ENCODE measurements around the gene NCKAP5. TPM values are rescaled to one million over a fixed set of nuclear protein-coding genes. Genes with fewer than 3 reads are reported as not detected.

The NCKAP5 gene
- total and polyA plus RNA-seq, 2 of the 8 experiments (the other 6 are each of a cell fraction or from before 2014, with no cell fraction given): 0.27 to 0.86 TPM

DNA sequence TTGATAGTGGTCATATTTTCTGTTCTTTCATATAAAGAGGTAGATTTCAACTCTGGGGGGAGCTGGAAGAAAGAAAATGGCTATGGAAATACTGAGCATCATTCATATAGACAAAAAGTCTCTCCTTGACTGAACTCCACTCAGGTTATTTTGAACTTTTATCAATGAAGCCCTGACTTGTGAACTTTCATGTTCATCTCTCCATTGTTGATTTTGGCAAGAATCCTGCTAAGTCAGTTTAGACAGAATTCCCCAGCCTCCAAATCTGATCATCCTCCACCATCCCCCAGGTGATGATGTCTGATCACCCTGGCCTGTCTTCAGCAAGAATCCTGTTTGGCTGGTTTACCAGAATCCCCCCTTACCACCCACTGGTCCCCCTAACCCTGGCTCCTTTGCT is 395.0 kb downstream of the NCKAP5 start:
- ChIA-PET CTCF (ENCODE audit: partially characterized antibody) (no interaction called here), POLR2A (ENCODE audit: partially characterized antibody) (no interaction called here)
- H4K91ac ChIP-seq (replicated peaks; ENCODE audit: insufficient read length, low read length): no peak overlapping the region
- H3K4ac ChIP-seq (replicated peaks; ENCODE audit: insufficient read length, low read depth, low read length): no peak overlapping the region
- no peak overlapping the region for H2AK5ac ChIP-seq (ENCODE audit: low read depth, low read length)
- H3K14ac ChIP-seq (ENCODE audit: insufficient read length): no peak overlapping the region
- no peak overlapping the region for H2BK5ac ChIP-seq (ENCODE audit: low read depth, low read length)
- no peaks in the 10 kb centered on the region for H3K79me1 ChIP-seq (ENCODE audit: low read depth, low read length)
- no peak overlapping the region for H2BK15ac ChIP-seq (ENCODE audit: low read length)
- H3K4me1 ChIP-seq (replicated peaks in 1 of 4; ENCODE audit: control insufficient read depth in 3 of 4, insufficient read depth in 4 of 4, low read length in 3 of 4): no peaks in the 10 kb centered on the region
- no peaks in the 10 kb centered on the region for H3K27me3 ChIP-seq (replicated peaks in 1 of 4; ENCODE audit: control insufficient read depth in 3 of 4, extremely low read depth in 1 of 4, insufficient read depth in 3 of 4, low read length in 3 of 4)
- no peak overlapping the region for H3K56ac ChIP-seq (replicated peaks; ENCODE audit: insufficient read length, low read depth, low read length)
- H2BK120ac ChIP-seq (replicated peaks; ENCODE audit: low read depth, low read length): no peak overlapping the region
- no peaks in the 10 kb centered on the region for H3K79me2 ChIP-seq (ENCODE audit: control insufficient read depth in 1 of 2, insufficient read depth in 2 of 2, low read length in 2 of 2)
- H4K8ac ChIP-seq (ENCODE audit: extremely low read depth, insufficient read depth, low read length): no peak overlapping the region
- no peak overlapping the region for H3K23ac ChIP-seq (ENCODE audit: insufficient read length)
- no peaks in the 10 kb centered on the region for H3K36me3 ChIP-seq (ENCODE audit: control insufficient read depth in 2 of 4, insufficient read depth in 4 of 4, low read length in 3 of 4)
- no peak overlapping the region for H3K4me3 ChIP-seq (ENCODE audit: extremely low read depth in 1 of 4, insufficient read depth in 2 of 4, low read depth in 3 of 4, low read length in 4 of 4)
- H3K9me3 ChIP-seq (ENCODE audit: insufficient read depth in 2 of 2, low read depth in 1 of 2, low read length in 1 of 2): no peaks in the 10 kb centered on the region
- no peak overlapping the region for H2BK20ac ChIP-seq (ENCODE audit: low read length)
- H3K4me2 ChIP-seq (ENCODE audit: insufficient read depth in 1 of 2, low read depth in 2 of 2, low read length in 2 of 2): no peak overlapping the region
- H2AFZ ChIP-seq (ENCODE audit: low read length): no peak overlapping the region
- H3K18ac ChIP-seq (ENCODE audit: extremely low read depth, low read length): no peak overlapping the region
- DNase-seq (ENCODE audit: low read depth in 1 of 2, low spot score in 2 of 2) (no peak), FAIRE-seq (no peak)
- H4K20me1 ChIP-seq (replicated peaks in 1 of 2; ENCODE audit: control insufficient read depth in 1 of 2, insufficient read depth in 2 of 2, low read length in 2 of 2): no peaks in the 10 kb centered on the region
- no peaks in the 10 kb centered on the region for H3K23me2 ChIP-seq (ENCODE audit: low read depth, low read length)
- H2BK12ac ChIP-seq (ENCODE audit: low read depth, low read length): no peak overlapping the region
- H3K27ac ChIP-seq (ENCODE audit: low read depth, low read length): no peak overlapping the region
- no peak overlapping the region for H4K5ac ChIP-seq (ENCODE audit: insufficient read length, low read depth, low read length)
- H3K9ac ChIP-seq (replicated peaks in 1 of 4; ENCODE audit: extremely low read depth in 1 of 4, low read depth in 3 of 4, low read length in 3 of 4): no peak overlapping the region
- no peak for TF ChIP-seq HDAC6 (IDR thresholded peaks at IDR 0.05; ENCODE audit: low read depth, low read length)
- no peak for TF ChIP-seq CTCF (IDR thresholded peaks at IDR 0.05; ENCODE audit: control extremely low read depth in 1 of 3, insufficient read depth in 1 of 3, low read depth in 1 of 3, low read length in 3 of 3)
- no peak for TF ChIP-seq SP2 (IDR thresholded peaks at IDR 0.05; ENCODE audit: low read length)
- TF ChIP-seq TCF12 (IDR thresholded peaks at IDR 0.05; ENCODE audit: low read depth, low read length): no peak
- no peak for TF ChIP-seq RXRA (IDR thresholded peaks at IDR 0.05; ENCODE audit: insufficient read depth, low read depth, low read length)
- no peak for TF ChIP-seq RNF2 (IDR thresholded peaks at IDR 0.05; ENCODE audit: borderline replicate concordance, low read depth, low read length, missing control alignments, poor library complexity, severe bottlenecking)
- no peak for TF ChIP-seq CHD2 (IDR thresholded peaks at IDR 0.05; ENCODE audit: low read length)
- TF ChIP-seq SIRT6 (IDR thresholded peaks at IDR 0.05; ENCODE audit: low read length): no peak
- no peak for TF ChIP-seq TBP (IDR thresholded peaks at IDR 0.05; ENCODE audit: low read depth, low read length)
- no peak for TF ChIP-seq RBBP5 (IDR thresholded peaks at IDR 0.05; ENCODE audit: borderline replicate concordance, low read depth, low read length)
- TF ChIP-seq SP4 (IDR thresholded peaks at IDR 0.05; ENCODE audit: low read length): no peak
- no peak for TF ChIP-seq SIX5 (IDR thresholded peaks at IDR 0.05; ENCODE audit: low read depth, low read length)
- no peak for TF ChIP-seq YY1 (IDR thresholded peaks at IDR 0.05; ENCODE audit: low read depth, low read length)
- TF ChIP-seq, protein P1, sequence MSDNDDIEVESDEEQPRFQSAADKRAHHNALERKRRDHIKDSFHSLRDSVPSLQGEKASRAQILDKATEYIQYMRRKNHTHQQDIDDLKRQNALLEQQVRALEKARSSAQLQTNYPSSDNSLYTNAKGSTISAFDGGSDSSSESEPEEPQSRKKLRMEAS (IDR thresholded peaks at IDR 0.05): no peak
